Sigmoid colon (tissue), 7 donors: ENCODE results near the gene CITED1. TPM values are rescaled to one million over a fixed set of nuclear protein-coding genes. Genes with fewer than 3 reads are reported as not detected.

Experiments used
- DNase-seq: peaks from one replicate; pipeline ENCODE4 v3.0.0-alpha.2; 2019
- H3K27ac ChIP-seq, 4 donors: fragments of 200-600 bp; sonication (generic); one replicate each; pipeline ENCODE4 v1.5.1; 2016 to 2019; ENCODE audit warnings: mild to moderate bottlenecking in 1 of 4
- H3K27me3 ChIP-seq, 3 donors: fragments of 200-600 bp; sonication (generic); one replicate each; pipeline ENCODE4 v1.5.1; 2019; ENCODE audit warnings: mild to moderate bottlenecking in 1 of 3
- H3K36me3 ChIP-seq, 4 donors: fragments of 200-600 bp; sonication (generic); one replicate each; pipeline ENCODE4 v1.5.1; 2016 to 2019
- H3K4me1 ChIP-seq, 4 donors: fragments of 200-600 bp; sonication (generic); one replicate each; pipeline ENCODE4 v1.5.1; 2017 to 2019
- H3K4me3 ChIP-seq, 4 donors: fragments of 200-600 bp; sonication (generic); one replicate each; pipeline ENCODE4 v1.5.1; 2017 to 2019; ENCODE audit warnings: mild to moderate bottlenecking in 2 of 4, moderate library complexity in 1 of 4
- H3K9me3 ChIP-seq, 4 donors: fragments of 200-600 bp in 3 of 4; sonication (generic) in 3 of 4; one replicate each; pipeline versions ENCODE4 v1.5.1 to v1.6.1; 2013 to 2019
- EP300 ChIP-seq, 4 donors: sonication (generic); formaldehyde crosslinking; IDR thresholded peaks; one replicate each; pipeline ENCODE4 v1.6.1; 2017; ENCODE audit warnings: antibody characterized with exemption in 4 of 4
- POLR2A ChIP-seq, 2 donors: fragments of 450-650 bp; IDR thresholded peaks; one replicate each; pipeline ENCODE4 v1.6.1; 2016; ENCODE audit warnings: antibody characterized with exemption in 2 of 2, mild to moderate bottlenecking in 2 of 2, moderate library complexity in 2 of 2
- POLR2AphosphoS5 ChIP-seq, 4 donors: sonication (generic); formaldehyde crosslinking; IDR thresholded peaks; one replicate each; pipeline ENCODE4 v1.6.1; 2017; ENCODE audit warnings: antibody characterized with exemption in 4 of 4
- WGBS, 2 donors: extraction: QIAGEN DNeasy Blood & Tissue Kit; methylation state at CpG; one replicate each; pipeline ENCODE4 v1.1.7; 2013; 5-methylcytosine and 5-hydroxymethylcytosine counted together
- intact Hi-C: fragments of 100-400 bp; cut with DNase I; formaldehyde crosslinking; loops from one replicate; pipeline ENCODE4 v1.15.1; 2023
- polyA plus RNA-seq, 3 donors: library from polyadenylated mRNA; stranded (reverse); fragments of 200-250 nt; gene quantifications; one replicate each; pipeline ENCODE4 v1.2.3, GENCODE V29; 2013
- total RNA-seq, 4 donors: library from RNA; depleted of rRNA; stranded (reverse); fragments of >200 nt; gene quantifications; one replicate each; pipeline ENCODE4 v1.1.0, GENCODE V29; 2016
- TF ChIP-seq, protein P1 (sequence below), 4 experiments: fragments of 450-650 bp in 3 of 4; fragments of 200-600 bp in 1 of 4; IDR thresholded peaks; one replicate each; pipeline ENCODE4 v1.5.1; 2016 to 2019; ENCODE audit warnings: antibody characterized with exemption in 4 of 4, mild to moderate bottlenecking in 3 of 4, moderate library complexity in 2 of 4
- donor health status: healthy with polysubstance abuse.
- donor health status: Bipolar disorder and iron deficiency.
- donor health status: healthy.

Gene CITED1
- total and polyA plus RNA-seq, 7 donors, result 0.52 to 2.4 (median 0.99) TPM; not detected in 4

DNA sequence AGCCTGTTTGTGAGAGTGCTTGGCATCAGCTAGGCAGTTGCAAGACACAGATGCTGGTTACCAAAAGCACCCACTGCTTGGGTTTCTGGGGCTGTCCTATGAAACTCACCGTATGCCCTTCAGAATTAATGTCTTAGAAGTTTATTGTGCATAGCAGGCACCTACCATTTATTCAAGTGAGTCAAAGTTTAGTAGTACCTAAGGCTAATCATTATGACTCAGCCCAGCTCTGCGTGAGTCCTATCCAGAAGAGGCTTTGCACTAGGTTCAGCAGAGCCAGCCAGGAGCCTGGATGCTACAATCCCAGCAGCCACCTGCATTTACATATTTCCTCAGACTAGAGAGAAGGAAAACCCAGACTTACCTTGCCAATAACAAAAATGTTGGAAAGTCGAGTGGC, 32.8 kb downstream of the CITED1 start:
- 47 to 78% methylated on average over 3 of the region's 3 CpGs for WGBS, 2 donors
- Histone ChIP-seq H3K4me1 (peaks cover 0 to 32% (median 14%) of the 10 kb centered on the region in 4 donors), H3K4me3 (no peak overlapping the region), H3K27me3 (no peaks in the 10 kb centered on the region), H3K9me3 (no peaks in the 10 kb centered on the region), H3K27ac (peak overlapping the region in 1 of 4 donors; percentile 10), H3K36me3 (peaks cover 19 to 64% (median 41%) of the 10 kb centered on the region in 4 donors)
- no peak for DNase-seq
- intact Hi-C loops, result no loop called here
- TF ChIP-seq POLR2A (IDR thresholded peaks at IDR 0.05) (no peak), EP300 (IDR thresholded peaks at IDR 0.05) (no peak), POLR2AphosphoS5 (IDR thresholded peaks at IDR 0.05) (no peak)
- TF ChIP-seq, protein P1, sequence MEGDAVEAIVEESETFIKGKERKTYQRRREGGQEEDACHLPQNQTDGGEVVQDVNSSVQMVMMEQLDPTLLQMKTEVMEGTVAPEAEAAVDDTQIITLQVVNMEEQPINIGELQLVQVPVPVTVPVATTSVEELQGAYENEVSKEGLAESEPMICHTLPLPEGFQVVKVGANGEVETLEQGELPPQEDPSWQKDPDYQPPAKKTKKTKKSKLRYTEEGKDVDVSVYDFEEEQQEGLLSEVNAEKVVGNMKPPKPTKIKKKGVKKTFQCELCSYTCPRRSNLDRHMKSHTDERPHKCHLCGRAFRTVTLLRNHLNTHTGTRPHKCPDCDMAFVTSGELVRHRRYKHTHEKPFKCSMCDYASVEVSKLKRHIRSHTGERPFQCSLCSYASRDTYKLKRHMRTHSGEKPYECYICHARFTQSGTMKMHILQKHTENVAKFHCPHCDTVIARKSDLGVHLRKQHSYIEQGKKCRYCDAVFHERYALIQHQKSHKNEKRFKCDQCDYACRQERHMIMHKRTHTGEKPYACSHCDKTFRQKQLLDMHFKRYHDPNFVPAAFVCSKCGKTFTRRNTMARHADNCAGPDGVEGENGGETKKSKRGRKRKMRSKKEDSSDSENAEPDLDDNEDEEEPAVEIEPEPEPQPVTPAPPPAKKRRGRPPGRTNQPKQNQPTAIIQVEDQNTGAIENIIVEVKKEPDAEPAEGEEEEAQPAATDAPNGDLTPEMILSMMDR (IDR thresholded peaks at IDR 0.05), result no peak

DNA sequence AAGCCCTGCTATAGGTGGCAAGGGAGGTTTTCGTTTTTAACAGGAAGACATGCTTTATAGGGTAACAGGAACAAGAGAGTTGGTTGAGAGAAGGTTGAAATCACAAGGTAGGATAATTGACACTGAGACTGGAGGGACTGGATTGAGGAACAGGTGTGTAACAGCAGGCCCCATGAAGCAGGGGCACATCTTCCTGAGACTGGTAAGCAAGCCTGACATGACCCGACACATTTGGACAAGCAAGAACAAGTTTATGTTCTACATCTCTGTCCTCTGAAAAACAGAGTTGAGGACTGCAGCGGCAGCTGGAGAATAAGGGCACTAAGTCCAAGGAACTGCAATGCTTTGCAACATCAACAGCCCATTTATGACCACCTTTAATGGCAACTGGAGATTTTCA, 33.9 kb downstream of the CITED1 start:
- 59 to 82% methylated on average over 3 of the region's 3 CpGs for WGBS, 2 donors
- Histone ChIP-seq H3K9me3 (no peaks in the 10 kb centered on the region), H3K27ac (peak overlapping the region in 1 of 4 donors; percentile 8), H3K4me3 (no peak overlapping the region), H3K4me1 (peaks cover 0 to 31% (median 14%) of the 10 kb centered on the region in 4 donors), H3K27me3 (no peaks in the 10 kb centered on the region), H3K36me3 (peaks cover 19 to 65% (median 41%) of the 10 kb centered on the region in 4 donors)
- intact Hi-C loops, result no loop called here
- no peak for TF ChIP-seq POLR2AphosphoS5 (IDR thresholded peaks at IDR 0.05)
- TF ChIP-seq POLR2A (IDR thresholded peaks at IDR 0.05), result no peak
- no peak for TF ChIP-seq EP300 (IDR thresholded peaks at IDR 0.05)
- TF ChIP-seq, protein P1 (IDR thresholded peaks at IDR 0.05), result no peak
- no peak for DNase-seq

DNA sequence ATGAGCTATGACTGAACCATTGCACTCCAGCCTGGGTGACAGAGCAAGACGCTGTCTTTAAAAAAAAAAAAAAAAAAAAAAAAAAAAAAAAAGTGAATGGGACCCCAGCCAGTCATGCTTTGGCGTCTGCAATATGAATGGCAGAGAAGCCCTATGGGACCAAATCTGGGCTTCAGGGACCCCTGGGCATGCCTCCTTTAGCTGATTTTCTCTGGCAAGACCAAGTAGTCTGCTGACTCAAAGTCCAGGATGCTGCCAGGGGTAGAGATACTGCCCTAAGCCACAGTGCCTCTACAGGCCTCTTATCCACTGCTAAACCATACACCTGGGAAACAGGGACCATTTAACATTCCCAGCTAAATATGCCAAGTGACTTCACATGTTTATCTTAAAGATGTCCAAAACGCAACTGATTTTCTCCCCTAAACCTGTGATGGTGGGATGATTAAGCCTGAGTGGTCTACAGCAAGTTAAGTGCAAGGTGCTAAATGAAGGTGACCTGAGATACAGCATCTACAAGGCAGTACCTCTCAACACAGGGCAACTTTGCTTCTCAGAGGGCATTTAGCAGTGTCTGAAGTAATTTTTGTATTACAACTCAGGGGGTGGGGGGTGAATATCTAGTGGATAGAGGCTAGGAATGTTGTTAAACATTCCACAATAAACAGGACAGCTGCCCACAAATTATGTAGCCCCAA, 34.5 kb downstream of the CITED1 start:
- peaks cover 0 to 26% (median 14%) of the 10 kb centered on the region in 4 donors for H3K4me1 ChIP-seq
- TF ChIP-seq, protein P1 (IDR thresholded peaks at IDR 0.05), result no peak
- 65 to 78% methylated on average over 3 of the region's 3 CpGs for WGBS, 2 donors
- intact Hi-C loops, result no loop called here
- H3K4me3 ChIP-seq, result no peak overlapping the region
- peaks cover 19 to 65% (median 41%) of the 10 kb centered on the region in 4 donors for H3K36me3 ChIP-seq
- DNase-seq, result no peak
- H3K27ac ChIP-seq, result peak overlapping the region in 1 of 4 donors; percentile 8
- H3K27me3 ChIP-seq, result no peaks in the 10 kb centered on the region
- no peaks in the 10 kb centered on the region for H3K9me3 ChIP-seq

DNA sequence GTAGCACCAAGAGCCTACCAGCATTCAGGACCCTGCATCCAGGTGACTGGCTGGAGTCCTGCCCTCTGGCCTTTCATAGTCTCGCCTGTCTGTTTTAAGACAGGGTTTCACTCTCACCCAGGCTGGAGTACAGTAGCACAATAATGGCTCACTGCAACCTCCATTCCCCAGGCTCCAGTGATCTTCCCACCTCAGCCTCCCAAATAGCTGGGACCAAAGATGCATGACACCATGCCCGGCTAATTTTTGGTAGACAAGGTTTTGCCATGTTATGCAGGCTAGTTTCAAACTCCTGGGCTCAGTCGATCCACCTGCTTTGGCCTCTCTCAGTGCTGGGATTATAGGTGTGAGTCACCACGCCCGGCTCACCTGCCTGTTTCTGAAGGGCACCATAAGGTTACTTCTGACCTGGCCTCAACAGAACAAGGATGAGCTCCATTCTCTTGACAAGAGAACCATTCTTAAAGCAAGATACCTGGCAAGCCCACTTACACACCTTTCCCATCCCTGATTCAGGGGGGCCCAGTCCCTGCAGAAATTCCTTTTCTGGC, 35.3 kb downstream of the CITED1 start:
- H3K27ac ChIP-seq, result peak overlapping the region in 2 of 4 donors; percentile 57 to 59
- intact Hi-C loops, result no loop called here

More for the DNA sequence above, 35.3 kb downstream of the CITED1 start:
- DNase-seq, result no peak
- Histone ChIP-seq H3K4me1 (peaks cover 0 to 17% (median 6%) of the 10 kb centered on the region in 4 donors), H3K9me3 (no peaks in the 10 kb centered on the region), H3K4me3 (no peak overlapping the region), H3K27me3 (no peaks in the 10 kb centered on the region), H3K36me3 (peaks cover 19 to 59% (median 40%) of the 10 kb centered on the region in 4 donors)
- no peak for TF ChIP-seq EP300 (IDR thresholded peaks at IDR 0.05)
- TF ChIP-seq, protein P1 (IDR thresholded peaks at IDR 0.05), result no peak
- WGBS, 2 donors, result 59 to 86% methylated on average over 5 of the region's 5 CpGs
